Transverse colon (tissue), 3 donors: ENCODE results near the gene SH3RF1.

Experiments used
- CTCF ChIP-seq, 5 experiments: fragments of 200-600 bp in 3 of 5; fragments of 450-650 bp in 2 of 5; sonication (generic) in 3 of 5; IDR thresholded peaks; 1 replicate in 2 of 5; 2 replicates in 3 of 5; pipeline ENCODE4 v1.5.1; 2016 to 2017; ENCODE audit warnings: antibody characterized with exemption in 5 of 5, inconsistent platforms in 3 of 5, mild to moderate bottlenecking in 2 of 5, moderate library complexity in 1 of 5
- EP300 ChIP-seq: sonication (generic); formaldehyde crosslinking; IDR thresholded peaks from one replicate; pipeline ENCODE4 v1.6.1; 2017; ENCODE audit warnings: antibody characterized with exemption, low read depth
- POLR2A ChIP-seq: fragments of 450-650 bp; IDR thresholded peaks from one replicate; pipeline ENCODE4 v1.6.1; 2016; ENCODE audit warnings: antibody characterized with exemption, mild to moderate bottlenecking, moderate library complexity

GRCh38 chr4:169256856-169257761, 13.6 kb downstream of the SH3RF1 start:
- TF ChIP-seq CTCF (IDR thresholded peaks at IDR 0.05): no peak
- no peak for TF ChIP-seq EP300
- TF ChIP-seq POLR2A: no peak
